Sigmoid colon (tissue), 4 donors: ENCODE results near the gene IFNGR2.

Experiments used
- EP300 ChIP-seq, 4 donors: sonication (generic); formaldehyde crosslinking; IDR thresholded peaks; one replicate each; pipeline ENCODE4 v1.6.1; 2017; ENCODE audit warnings: antibody characterized with exemption in 4 of 4
- POLR2A ChIP-seq, 2 donors: fragments of 450-650 bp; IDR thresholded peaks; one replicate each; pipeline ENCODE4 v1.6.1; 2016; ENCODE audit warnings: antibody characterized with exemption in 2 of 2, mild to moderate bottlenecking in 2 of 2, moderate library complexity in 2 of 2
- POLR2AphosphoS5 ChIP-seq, 4 donors: sonication (generic); formaldehyde crosslinking; IDR thresholded peaks; one replicate each; pipeline ENCODE4 v1.6.1; 2017; ENCODE audit warnings: antibody characterized with exemption in 4 of 4
- TF ChIP-seq, protein P1 (sequence below), 4 experiments: fragments of 450-650 bp in 3 of 4; fragments of 200-600 bp in 1 of 4; IDR thresholded peaks; one replicate each; pipeline ENCODE4 v1.5.1; 2016 to 2019; ENCODE audit warnings: antibody characterized with exemption in 4 of 4, mild to moderate bottlenecking in 3 of 4, moderate library complexity in 2 of 4

- TF ChIP-seq, protein P1, sequence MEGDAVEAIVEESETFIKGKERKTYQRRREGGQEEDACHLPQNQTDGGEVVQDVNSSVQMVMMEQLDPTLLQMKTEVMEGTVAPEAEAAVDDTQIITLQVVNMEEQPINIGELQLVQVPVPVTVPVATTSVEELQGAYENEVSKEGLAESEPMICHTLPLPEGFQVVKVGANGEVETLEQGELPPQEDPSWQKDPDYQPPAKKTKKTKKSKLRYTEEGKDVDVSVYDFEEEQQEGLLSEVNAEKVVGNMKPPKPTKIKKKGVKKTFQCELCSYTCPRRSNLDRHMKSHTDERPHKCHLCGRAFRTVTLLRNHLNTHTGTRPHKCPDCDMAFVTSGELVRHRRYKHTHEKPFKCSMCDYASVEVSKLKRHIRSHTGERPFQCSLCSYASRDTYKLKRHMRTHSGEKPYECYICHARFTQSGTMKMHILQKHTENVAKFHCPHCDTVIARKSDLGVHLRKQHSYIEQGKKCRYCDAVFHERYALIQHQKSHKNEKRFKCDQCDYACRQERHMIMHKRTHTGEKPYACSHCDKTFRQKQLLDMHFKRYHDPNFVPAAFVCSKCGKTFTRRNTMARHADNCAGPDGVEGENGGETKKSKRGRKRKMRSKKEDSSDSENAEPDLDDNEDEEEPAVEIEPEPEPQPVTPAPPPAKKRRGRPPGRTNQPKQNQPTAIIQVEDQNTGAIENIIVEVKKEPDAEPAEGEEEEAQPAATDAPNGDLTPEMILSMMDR (IDR thresholded peaks at IDR 0.05) = no peak
- TF ChIP-seq POLR2A (IDR thresholded peaks at IDR 0.05) (no peak), EP300 (IDR thresholded peaks at IDR 0.05) (no peak), POLR2AphosphoS5 (IDR thresholded peaks at IDR 0.05) (no peak)
Observed at GRCh38 chr21:33480481-33481103, 77.4 kb downstream of the IFNGR2 start.
